GM12874 (cell line): ENCODE data around the gene CNGA2.

Source experiments
- TF ChIP-seq, protein P1 (sequence below): IDR thresholded peaks from 2 replicates; pipeline ENCODE4 v1.5.1; 2011; ENCODE audit warnings: low read depth, mild to moderate bottlenecking, control low read depth, low read length, moderate library complexity; ENCODE audit not compliant: insufficient read depth

Gene CNGA2

DNA sequence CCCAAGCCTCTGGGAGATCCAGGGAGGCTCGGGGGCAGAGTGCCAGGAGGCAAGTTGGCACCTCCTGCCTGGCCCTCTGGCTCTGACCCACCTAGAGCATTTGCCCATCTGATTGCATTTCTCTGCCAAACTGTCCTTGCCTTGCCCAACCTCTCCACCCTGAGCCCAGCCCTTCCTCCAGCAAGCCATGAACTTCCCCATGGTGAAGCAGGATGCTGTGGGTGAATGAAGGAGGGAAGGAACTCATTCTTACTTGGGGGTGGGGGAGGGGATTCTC, 9.3 kb upstream of the CNGA2 start:
- TF ChIP-seq, protein P1, sequence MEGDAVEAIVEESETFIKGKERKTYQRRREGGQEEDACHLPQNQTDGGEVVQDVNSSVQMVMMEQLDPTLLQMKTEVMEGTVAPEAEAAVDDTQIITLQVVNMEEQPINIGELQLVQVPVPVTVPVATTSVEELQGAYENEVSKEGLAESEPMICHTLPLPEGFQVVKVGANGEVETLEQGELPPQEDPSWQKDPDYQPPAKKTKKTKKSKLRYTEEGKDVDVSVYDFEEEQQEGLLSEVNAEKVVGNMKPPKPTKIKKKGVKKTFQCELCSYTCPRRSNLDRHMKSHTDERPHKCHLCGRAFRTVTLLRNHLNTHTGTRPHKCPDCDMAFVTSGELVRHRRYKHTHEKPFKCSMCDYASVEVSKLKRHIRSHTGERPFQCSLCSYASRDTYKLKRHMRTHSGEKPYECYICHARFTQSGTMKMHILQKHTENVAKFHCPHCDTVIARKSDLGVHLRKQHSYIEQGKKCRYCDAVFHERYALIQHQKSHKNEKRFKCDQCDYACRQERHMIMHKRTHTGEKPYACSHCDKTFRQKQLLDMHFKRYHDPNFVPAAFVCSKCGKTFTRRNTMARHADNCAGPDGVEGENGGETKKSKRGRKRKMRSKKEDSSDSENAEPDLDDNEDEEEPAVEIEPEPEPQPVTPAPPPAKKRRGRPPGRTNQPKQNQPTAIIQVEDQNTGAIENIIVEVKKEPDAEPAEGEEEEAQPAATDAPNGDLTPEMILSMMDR: no peak

DNA sequence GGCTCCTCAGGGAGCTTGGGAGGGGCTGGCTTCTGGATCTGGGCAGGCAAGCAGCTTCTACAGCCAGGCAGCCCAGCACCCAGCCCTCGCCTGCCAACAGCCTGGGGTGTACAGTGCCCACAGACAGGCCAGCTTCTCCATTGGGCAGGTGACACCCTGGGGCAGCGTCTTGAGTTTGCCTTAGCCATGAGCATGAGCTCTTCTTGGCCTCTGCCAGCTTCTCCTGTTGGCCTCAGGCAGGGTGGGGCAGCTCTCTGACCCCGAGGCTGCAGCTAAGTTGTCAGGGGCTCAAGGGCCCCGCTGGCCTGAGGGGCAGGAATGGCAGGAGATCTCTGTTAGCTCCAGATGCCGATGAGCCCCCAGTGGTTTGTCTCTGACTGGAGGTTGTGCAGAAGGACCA, 7.8 kb upstream of the CNGA2 start:
- TF ChIP-seq, protein P1: no peak

DNA sequence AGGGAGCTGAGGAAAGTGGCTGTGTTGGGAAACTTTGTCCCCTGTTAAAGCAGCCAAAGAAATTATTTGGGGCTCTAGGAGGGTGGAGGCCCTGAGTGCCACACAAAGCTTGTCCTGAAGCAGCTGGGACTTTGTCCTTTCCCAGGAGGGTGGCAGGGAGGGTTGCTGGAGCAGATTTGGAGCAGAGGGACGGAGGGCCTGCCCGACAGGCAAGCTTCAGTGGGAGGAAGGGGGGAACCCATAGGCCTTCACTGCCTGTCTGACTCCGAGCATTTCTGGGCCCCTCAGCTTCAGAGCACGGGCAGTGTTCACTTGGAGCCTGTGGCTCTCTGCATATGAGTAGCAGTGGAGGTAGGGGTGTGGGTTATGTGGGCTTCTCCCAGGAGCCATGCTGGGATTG, 7.2 kb upstream of the CNGA2 start:
- TF ChIP-seq, protein P1: no peak

DNA sequence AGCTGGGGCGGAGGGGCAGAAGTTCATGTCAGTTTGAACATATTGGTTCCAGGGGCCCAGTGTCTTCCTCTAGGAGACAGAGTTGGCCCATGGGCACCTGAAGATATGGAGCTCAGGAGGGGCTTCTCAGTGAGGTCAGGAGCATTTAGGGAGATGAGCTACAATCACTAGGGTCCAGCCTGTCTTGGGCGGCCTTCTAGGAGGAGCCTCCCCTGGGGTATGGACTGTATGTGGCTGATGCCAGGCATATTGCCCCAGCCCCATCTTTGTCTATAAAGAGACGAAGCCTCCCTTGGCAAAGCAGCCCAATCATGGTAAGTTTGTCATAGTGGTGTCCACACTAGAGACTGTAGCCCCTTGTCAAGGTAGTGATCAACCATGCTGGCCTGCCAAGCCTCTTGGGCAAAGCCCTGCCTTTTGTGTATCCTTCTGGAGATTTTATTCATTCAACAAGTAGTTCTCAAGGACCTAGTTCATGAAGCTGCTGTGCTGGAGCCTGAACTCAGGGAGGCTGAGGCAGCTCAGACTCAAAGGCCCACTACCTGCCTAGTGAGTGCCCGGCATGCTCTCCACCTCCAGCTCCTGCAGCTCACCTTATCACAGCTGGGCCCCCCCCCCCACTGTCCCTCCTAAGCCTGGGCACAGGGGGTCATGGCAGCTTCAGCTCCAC, 5.4 kb upstream of the CNGA2 start:
- TF ChIP-seq, protein P1: no peak

DNA sequence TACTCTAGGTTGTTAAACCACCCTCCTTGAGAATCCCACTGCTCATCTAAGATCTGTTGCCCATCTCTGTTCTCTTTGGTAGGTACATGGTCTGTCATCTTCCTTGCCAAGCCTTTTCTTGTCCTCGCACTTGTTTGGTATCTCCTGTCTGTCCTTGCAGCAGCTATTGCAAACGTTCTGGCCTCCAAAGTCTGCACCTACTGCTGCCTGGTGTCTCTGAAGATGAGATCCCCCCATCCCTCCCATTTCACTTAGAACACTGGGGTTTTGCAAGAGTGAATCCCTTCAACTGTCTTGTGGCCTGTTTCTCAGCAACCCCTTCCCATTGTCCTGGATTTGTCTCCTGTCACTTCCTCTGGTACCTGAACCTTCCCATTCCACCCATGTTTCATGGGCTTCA, 673 bp downstream of the CNGA2 start:
- TF ChIP-seq, protein P1: no peak

DNA sequence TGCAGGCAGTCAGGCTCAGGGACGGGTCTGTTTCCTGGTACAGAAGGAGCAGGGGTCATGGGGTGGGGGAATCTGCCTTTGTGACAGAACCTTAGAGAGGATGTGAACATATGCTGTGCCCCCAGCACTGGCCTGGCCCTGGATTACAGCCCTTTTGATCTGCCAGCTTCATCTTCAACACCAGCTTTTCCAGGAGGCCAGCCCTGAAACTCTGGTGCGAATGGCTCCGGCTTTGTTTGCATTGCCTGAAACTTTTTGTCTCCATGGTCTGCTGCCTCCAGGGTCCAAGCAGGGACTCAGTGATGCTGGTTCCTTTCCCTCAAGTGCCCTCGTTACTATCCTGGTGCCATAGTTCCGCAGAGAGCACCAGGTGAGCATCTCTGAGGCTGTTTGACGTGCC, 2.1 kb downstream of the CNGA2 start:
- TF ChIP-seq, protein P1: no peak

DNA sequence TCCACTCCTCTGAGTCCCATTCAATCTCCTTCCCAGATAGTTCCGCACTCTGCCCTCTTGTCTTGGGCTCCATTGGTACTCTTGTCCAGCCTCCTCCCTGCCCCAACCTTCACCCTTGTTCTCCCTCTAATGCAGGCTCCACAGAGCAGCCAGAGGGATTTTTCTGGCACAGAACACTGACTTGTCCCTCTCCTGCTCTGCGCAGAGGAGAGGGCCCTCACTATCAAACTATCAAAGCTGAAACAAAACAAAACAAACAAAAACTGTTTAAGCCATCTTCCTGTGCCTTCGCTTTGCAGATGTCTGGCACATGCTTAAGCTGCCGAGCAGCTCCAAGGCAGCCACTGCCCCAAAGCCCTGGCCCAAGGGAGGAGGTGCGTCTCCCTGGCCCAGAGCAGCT, 2.9 kb downstream of the CNGA2 start:
- TF ChIP-seq, protein P1: no peak
